GM23338 (cell line): ENCODE measurements around the gene PTPN21. TPM values are rescaled to one million over a fixed set of nuclear protein-coding genes. Genes with fewer than 3 reads are reported as not detected.

Source experiments
- ATAC-seq: fragments of 200-7000 bp; cut with Tn5 transposase; 3 replicates; pipeline ENCODE4 v1.9.1; 2020
- DNase-seq: peaks from one replicate; pipeline ENCODE4 v3.0.0-alpha.2; 2015; ENCODE audit warnings: low spot score
- H2AFZ ChIP-seq: fragments of 200-600 bp; sonication (generic); 2 replicates; pipeline ENCODE4 v1.8.0; 2016; ENCODE audit warnings: antibody characterized with exemption, mild to moderate bottlenecking, moderate library complexity
- H3F3A ChIP-seq: fragments of 200-600 bp; sonication (generic); replicated peaks from 2 replicates; pipeline ENCODE4 v1.8.0; 2017; ENCODE audit warnings: antibody characterized with exemption, mixed run types, low read depth
- H3K27ac ChIP-seq: fragments of 200-600 bp; sonication (generic); 2 replicates; pipeline ENCODE4 v1.6.1; 2016; ENCODE audit warnings: low read depth
- H3K27me3 ChIP-seq: fragments of 200-600 bp; sonication (generic); 2 replicates; pipeline ENCODE4 v1.8.0; 2016; ENCODE audit warnings: mild to moderate bottlenecking, mixed run types, moderate library complexity; ENCODE audit not compliant: insufficient read depth
- H3K36me3 ChIP-seq: fragments of 200-600 bp; sonication (generic); 2 replicates; pipeline ENCODE4 v1.8.0; 2016; ENCODE audit warnings: mild to moderate bottlenecking; ENCODE audit not compliant: insufficient read depth
- H3K4me1 ChIP-seq: fragments of 200-600 bp; sonication (generic); 2 replicates; pipeline ENCODE4 v1.8.0; 2016; ENCODE audit warnings: mild to moderate bottlenecking, moderate library complexity; ENCODE audit not compliant: insufficient read depth
- H3K4me2 ChIP-seq: fragments of 200-600 bp; sonication (generic); 2 replicates; pipeline ENCODE4 v1.7.1; 2017; ENCODE audit warnings: mixed run types
- H3K4me3 ChIP-seq: fragments of 200-600 bp; sonication (generic); 2 replicates; pipeline ENCODE4 v1.6.1; 2016; ENCODE audit warnings: mixed run types
- H3K79me2 ChIP-seq: fragments of 200-600 bp; sonication (generic); replicated peaks from 2 replicates; pipeline ENCODE4 v1.8.0; 2017; ENCODE audit warnings: mild to moderate bottlenecking; ENCODE audit not compliant: insufficient read depth
- H3K9me2 ChIP-seq: fragments of 200-600 bp; sonication (generic); 2 replicates; pipeline ENCODE4 v1.8.0; 2017; ENCODE audit not compliant: insufficient read depth
- H4K20me1 ChIP-seq: fragments of 200-600 bp; sonication (generic); replicated peaks from 2 replicates; pipeline ENCODE4 v1.8.0; 2017; ENCODE audit warnings: mild to moderate bottlenecking; ENCODE audit not compliant: insufficient read depth
- H3K27ac Mint-ChIP-seq: 2 replicates; pipeline ENCODE4 v1.8.0; 2020; ENCODE audit warnings: inconsistent platforms, mild to moderate bottlenecking, moderate library complexity, mixed read lengths
- H3K27me3 Mint-ChIP-seq: 3 replicates; pipeline ENCODE4 v1.8.0; 2022; ENCODE audit warnings: low read depth, mild to moderate bottlenecking, moderate library complexity, mixed read lengths, inconsistent platforms; ENCODE audit not compliant: insufficient read depth, poor library complexity
- H3K36me3 Mint-ChIP-seq: 3 replicates; pipeline ENCODE4 v1.8.0; 2021; ENCODE audit warnings: low read depth, mild to moderate bottlenecking, inconsistent platforms, moderate library complexity, mixed read lengths
- H3K4me1 Mint-ChIP-seq: 3 replicates; pipeline ENCODE4 v1.8.0; 2020; ENCODE audit warnings: mild to moderate bottlenecking, inconsistent platforms, mixed read lengths
- H3K4me3 Mint-ChIP-seq: 3 replicates; pipeline ENCODE4 v1.8.0; 2021; ENCODE audit warnings: moderate library complexity, mild to moderate bottlenecking, inconsistent platforms, mixed read lengths
- H3K9me3 Mint-ChIP-seq: 3 replicates; pipeline ENCODE4 v1.8.0; 2020; ENCODE audit warnings: moderate library complexity, mild to moderate bottlenecking, inconsistent platforms, mixed read lengths
- CREB1 ChIP-seq: fragments of 250-450 bp; sonication (Bioruptor Pico); IDR thresholded peaks from 2 replicates; pipeline ENCODE4 v1.5.0; 2020; ENCODE audit warnings: low read depth, mild to moderate bottlenecking, moderate library complexity
- EZH2 ChIP-seq: fragments of 200-600 bp; sonication (generic); IDR thresholded peaks from one replicate; pipeline ENCODE4 v1.8.0; 2017; ENCODE audit warnings: antibody characterized with exemption, mild to moderate bottlenecking, low read depth; ENCODE audit not compliant: unreplicated experiment
- EZH2phosphoT487 ChIP-seq: fragments of 200-600 bp; sonication (generic); IDR thresholded peaks from one replicate; pipeline ENCODE4 v1.8.1; 2018; ENCODE audit warnings: antibody characterized with exemption; ENCODE audit not compliant: unreplicated experiment
- JUNB ChIP-seq: IDR thresholded peaks from one replicate; pipeline ENCODE4 v1.6.1; 2016; ENCODE audit warnings: antibody characterized with exemption; ENCODE audit not compliant: unreplicated experiment
- NANOG ChIP-seq: IDR thresholded peaks from 2 replicates; pipeline ENCODE4 v1.6.1; 2016; ENCODE audit warnings: antibody characterized with exemption, borderline replicate concordance
- POLR2AphosphoS5 ChIP-seq: IDR thresholded peaks from 2 replicates; pipeline ENCODE4 v1.6.1; 2016; ENCODE audit warnings: antibody characterized with exemption, low read depth
- REST ChIP-seq: IDR thresholded peaks from one replicate; pipeline ENCODE4 v1.6.1; 2018; ENCODE audit warnings: antibody characterized with exemption; ENCODE audit not compliant: unreplicated experiment
- STAT1 ChIP-seq: IDR thresholded peaks from one replicate; pipeline ENCODE4 v1.6.1; 2016; ENCODE audit warnings: antibody characterized with exemption; ENCODE audit not compliant: unreplicated experiment
- ZNF114 ChIP-seq: fragments of 250-450 bp; sonication (Bioruptor Pico); IDR thresholded peaks from 2 replicates; pipeline ENCODE4 v1.5.0; 2020; ENCODE audit warnings: mild to moderate bottlenecking, moderate library complexity
- ZNF331 ChIP-seq: fragments of 250-450 bp; sonication (Bioruptor Pico); IDR thresholded peaks from 2 replicates; pipeline ENCODE4 v1.5.0; 2020; ENCODE audit warnings: low read depth, mild to moderate bottlenecking, moderate library complexity
- polyA plus RNA-seq: library from polyadenylated mRNA; unstranded; fragments of >200 nt; fragmentation: Nextera tagmentation; extraction: Ambion mirVana; gene quantifications from 2 replicates; pipeline ENCODE4 v1.2.1, GENCODE V29; 2016
- total RNA-seq: library from RNA; depleted of rRNA; stranded (reverse); fragments of >200 nt; shearing (Covaris generic); gene quantifications from 2 replicates; pipeline ENCODE4 v1.2.3, GENCODE V29; 2014
- TF ChIP-seq, protein P1 (sequence below): IDR thresholded peaks from 2 replicates; pipeline ENCODE4 v1.6.1; 2016; ENCODE audit warnings: antibody characterized with exemption
- TF ChIP-seq, protein P2 (sequence below), 2 experiments: fragments of 200-600 bp in 1 of 2; sonication (generic) in 1 of 2; conservative IDR thresholded peaks; 2 replicates each; pipeline versions ENCODE4 v1.5.1 to v1.6.1; 2016 to 2017; ENCODE audit warnings: antibody characterized with exemption in 2 of 2, low read depth in 2 of 2, mild to moderate bottlenecking in 2 of 2, moderate library complexity in 1 of 2
- TF ChIP-seq, protein P3 (sequence below): fragments of 250-450 bp; sonication (Bioruptor Pico); IDR thresholded peaks from 2 replicates; pipeline ENCODE4 v1.5.0; 2020; ENCODE audit warnings: mild to moderate bottlenecking, moderate library complexity

Gene PTPN21
- total and polyA plus RNA-seq, 2 experiments from 2014 or later = 2.7 to 5.6 TPM

- no peak for ATAC-seq
- H3K27ac Mint-ChIP-seq = no peak overlapping the region
Observed at GRCh38 chr14:88454886-88455285, 99.9 kb downstream of the PTPN21 start.

More at GRCh38 chr14:88454886-88455285, 99.9 kb downstream of the PTPN21 start:
- no peak overlapping the region for H3K4me3 Mint-ChIP-seq
- TF ChIP-seq, protein P1, sequence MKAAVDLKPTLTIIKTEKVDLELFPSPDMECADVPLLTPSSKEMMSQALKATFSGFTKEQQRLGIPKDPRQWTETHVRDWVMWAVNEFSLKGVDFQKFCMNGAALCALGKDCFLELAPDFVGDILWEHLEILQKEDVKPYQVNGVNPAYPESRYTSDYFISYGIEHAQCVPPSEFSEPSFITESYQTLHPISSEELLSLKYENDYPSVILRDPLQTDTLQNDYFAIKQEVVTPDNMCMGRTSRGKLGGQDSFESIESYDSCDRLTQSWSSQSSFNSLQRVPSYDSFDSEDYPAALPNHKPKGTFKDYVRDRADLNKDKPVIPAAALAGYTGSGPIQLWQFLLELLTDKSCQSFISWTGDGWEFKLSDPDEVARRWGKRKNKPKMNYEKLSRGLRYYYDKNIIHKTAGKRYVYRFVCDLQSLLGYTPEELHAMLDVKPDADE = no peak
- TF ChIP-seq CREB1 (CRISPR knock-in tag) (no peak), ZNF331 (CRISPR knock-in tag) (no peak), ZNF114 (no peak), EZH2phosphoT487 (no peak), REST (no peak), EZH2 (no peak), NANOG (no peak), POLR2AphosphoS5 (no peak), STAT1 (no peak), JUNB (no peak)
- TF ChIP-seq, protein P2, sequence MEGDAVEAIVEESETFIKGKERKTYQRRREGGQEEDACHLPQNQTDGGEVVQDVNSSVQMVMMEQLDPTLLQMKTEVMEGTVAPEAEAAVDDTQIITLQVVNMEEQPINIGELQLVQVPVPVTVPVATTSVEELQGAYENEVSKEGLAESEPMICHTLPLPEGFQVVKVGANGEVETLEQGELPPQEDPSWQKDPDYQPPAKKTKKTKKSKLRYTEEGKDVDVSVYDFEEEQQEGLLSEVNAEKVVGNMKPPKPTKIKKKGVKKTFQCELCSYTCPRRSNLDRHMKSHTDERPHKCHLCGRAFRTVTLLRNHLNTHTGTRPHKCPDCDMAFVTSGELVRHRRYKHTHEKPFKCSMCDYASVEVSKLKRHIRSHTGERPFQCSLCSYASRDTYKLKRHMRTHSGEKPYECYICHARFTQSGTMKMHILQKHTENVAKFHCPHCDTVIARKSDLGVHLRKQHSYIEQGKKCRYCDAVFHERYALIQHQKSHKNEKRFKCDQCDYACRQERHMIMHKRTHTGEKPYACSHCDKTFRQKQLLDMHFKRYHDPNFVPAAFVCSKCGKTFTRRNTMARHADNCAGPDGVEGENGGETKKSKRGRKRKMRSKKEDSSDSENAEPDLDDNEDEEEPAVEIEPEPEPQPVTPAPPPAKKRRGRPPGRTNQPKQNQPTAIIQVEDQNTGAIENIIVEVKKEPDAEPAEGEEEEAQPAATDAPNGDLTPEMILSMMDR (conservative IDR thresholded peaks at IDR 0.05; ENCODE audit: low read depth in 2 of 2) = no peak
- TF ChIP-seq, protein P3, sequence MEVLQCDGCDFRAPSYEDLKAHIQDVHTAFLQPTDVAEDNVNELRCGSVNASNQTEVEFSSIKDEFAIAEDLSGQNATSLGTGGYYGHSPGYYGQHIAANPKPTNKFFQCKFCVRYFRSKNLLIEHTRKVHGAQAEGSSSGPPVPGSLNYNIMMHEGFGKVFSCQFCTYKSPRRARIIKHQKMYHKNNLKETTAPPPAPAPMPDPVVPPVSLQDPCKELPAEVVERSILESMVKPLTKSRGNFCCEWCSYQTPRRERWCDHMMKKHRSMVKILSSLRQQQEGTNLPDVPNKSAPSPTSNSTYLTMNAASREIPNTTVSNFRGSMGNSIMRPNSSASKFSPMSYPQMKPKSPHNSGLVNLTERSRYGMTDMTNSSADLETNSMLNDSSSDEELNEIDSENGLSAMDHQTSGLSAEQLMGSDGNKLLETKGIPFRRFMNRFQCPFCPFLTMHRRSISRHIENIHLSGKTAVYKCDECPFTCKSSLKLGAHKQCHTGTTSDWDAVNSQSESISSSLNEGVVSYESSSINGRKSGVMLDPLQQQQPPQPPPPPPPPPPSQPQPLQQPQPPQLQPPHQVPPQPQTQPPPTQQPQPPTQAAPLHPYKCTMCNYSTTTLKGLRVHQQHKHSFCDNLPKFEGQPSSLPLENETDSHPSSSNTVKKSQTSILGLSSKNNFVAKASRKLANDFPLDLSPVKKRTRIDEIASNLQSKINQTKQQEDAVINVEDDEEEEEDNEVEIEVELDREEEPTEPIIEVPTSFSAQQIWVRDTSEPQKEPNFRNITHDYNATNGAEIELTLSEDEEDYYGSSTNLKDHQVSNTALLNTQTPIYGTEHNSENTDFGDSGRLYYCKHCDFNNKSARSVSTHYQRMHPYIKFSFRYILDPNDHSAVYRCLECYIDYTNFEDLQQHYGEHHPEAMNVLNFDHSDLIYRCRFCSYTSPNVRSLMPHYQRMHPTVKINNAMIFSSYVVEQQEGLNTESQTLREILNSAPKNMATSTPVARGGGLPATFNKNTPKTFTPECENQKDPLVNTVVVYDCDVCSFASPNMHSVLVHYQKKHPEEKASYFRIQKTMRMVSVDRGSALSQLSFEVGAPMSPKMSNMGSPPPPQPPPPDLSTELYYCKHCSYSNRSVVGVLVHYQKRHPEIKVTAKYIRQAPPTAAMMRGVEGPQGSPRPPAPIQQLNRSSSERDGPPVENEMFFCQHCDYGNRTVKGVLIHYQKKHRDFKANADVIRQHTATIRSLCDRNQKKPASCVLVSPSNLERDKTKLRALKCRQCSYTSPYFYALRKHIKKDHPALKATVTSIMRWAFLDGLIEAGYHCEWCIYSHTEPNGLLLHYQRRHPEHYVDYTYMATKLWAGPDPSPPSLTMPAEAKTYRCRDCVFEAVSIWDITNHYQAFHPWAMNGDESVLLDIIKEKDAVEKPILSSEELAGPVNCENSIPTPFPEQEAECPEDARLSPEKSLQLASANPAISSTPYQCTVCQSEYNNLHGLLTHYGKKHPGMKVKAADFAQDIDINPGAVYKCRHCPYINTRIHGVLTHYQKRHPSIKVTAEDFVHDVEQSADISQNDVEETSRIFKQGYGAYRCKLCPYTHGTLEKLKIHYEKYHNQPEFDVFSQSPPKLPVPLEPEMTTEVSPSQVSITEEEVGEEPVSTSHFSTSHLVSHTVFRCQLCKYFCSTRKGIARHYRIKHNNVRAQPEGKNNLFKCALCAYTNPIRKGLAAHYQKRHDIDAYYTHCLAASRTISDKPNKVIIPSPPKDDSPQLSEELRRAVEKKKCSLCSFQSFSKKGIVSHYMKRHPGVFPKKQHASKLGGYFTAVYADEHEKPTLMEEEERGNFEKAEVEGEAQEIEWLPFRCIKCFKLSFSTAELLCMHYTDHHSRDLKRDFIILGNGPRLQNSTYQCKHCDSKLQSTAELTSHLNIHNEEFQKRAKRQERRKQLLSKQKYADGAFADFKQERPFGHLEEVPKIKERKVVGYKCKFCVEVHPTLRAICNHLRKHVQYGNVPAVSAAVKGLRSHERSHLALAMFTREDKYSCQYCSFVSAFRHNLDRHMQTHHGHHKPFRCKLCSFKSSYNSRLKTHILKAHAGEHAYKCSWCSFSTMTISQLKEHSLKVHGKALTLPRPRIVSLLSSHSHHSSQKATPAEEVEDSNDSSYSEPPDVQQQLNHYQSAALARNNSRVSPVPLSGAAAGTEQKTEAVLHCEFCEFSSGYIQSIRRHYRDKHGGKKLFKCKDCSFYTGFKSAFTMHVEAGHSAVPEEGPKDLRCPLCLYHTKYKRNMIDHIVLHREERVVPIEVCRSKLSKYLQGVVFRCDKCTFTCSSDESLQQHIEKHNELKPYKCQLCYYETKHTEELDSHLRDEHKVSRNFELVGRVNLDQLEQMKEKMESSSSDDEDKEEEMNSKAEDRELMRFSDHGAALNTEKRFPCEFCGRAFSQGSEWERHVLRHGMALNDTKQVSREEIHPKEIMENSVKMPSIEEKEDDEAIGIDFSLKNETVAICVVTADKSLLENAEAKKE = no peak
- no peak for DNase-seq
- no peaks in the 10 kb centered on the region for H3K79me2 ChIP-seq
- H4K20me1 ChIP-seq = no peaks in the 10 kb centered on the region
- H3K27me3 Mint-ChIP-seq = peaks cover 5% of the 10 kb centered on the region
- peaks cover 11% of the 10 kb centered on the region for H3K9me2 ChIP-seq
- H3K9me3 Mint-ChIP-seq = peaks cover 13% of the 10 kb centered on the region
- H3K27me3 ChIP-seq = no peaks in the 10 kb centered on the region
- no peaks in the 10 kb centered on the region for H3K4me1 ChIP-seq
- H3K36me3 ChIP-seq = no peaks in the 10 kb centered on the region
- H3K4me1 Mint-ChIP-seq = no peaks in the 10 kb centered on the region
- no peak overlapping the region for H2AFZ ChIP-seq
- H3K36me3 Mint-ChIP-seq = peaks cover 52% of the 10 kb centered on the region
- H3K27ac ChIP-seq = no peak overlapping the region
- H3K4me2 ChIP-seq = no peak overlapping the region
- no peaks in the 10 kb centered on the region for H3F3A ChIP-seq
- H3K4me3 ChIP-seq = no peak overlapping the region
